HEK293 (cell line): ENCODE results near the gene FAM229B.

ENCODE experiments used
- BCL11B ChIP-seq: fragments of 450-650 bp; formaldehyde crosslinking; IDR thresholded peaks from 2 replicates; pipeline ENCODE4 v1.5.1; 2016; ENCODE audit warnings: low read depth, missing biosample characterization, missing genetic modification characterization
- ELK4 ChIP-seq: IDR thresholded peaks from 2 replicates; pipeline ENCODE4 v1.6.1; 2011; ENCODE audit warnings: mild to moderate bottlenecking, low read depth, low read length, borderline replicate concordance
- GLI4 ChIP-seq: fragments of 450-650 bp; formaldehyde crosslinking; IDR thresholded peaks from 2 replicates; pipeline ENCODE4 v1.5.1; 2016; ENCODE audit warnings: missing biosample characterization, missing genetic modification characterization
- KLF1 ChIP-seq: fragments of 450-650 bp; formaldehyde crosslinking; IDR thresholded peaks from 2 replicates; pipeline ENCODE4 v1.5.1; 2016; ENCODE audit warnings: missing biosample characterization, missing genetic modification characterization
- MZF1 ChIP-seq: fragments of 450-650 bp; formaldehyde crosslinking; IDR thresholded peaks from 2 replicates; pipeline ENCODE4 v1.5.1; 2017; ENCODE audit warnings: missing biosample characterization, missing genetic modification characterization, borderline replicate concordance
- OSR2 ChIP-seq: fragments of 450-650 bp; formaldehyde crosslinking; IDR thresholded peaks from 2 replicates; pipeline ENCODE4 v1.5.1; 2016; ENCODE audit warnings: missing biosample characterization, missing genetic modification characterization
- PRDM1 ChIP-seq: fragments of 450-650 bp; formaldehyde crosslinking; IDR thresholded peaks from 2 replicates; pipeline ENCODE4; 2016; ENCODE audit warnings: missing biosample characterization, missing genetic modification characterization
- PRDM2 ChIP-seq: fragments of 450-650 bp; formaldehyde crosslinking; IDR thresholded peaks from 2 replicates; pipeline ENCODE4 v1.5.1; 2016; ENCODE audit warnings: missing biosample characterization, missing genetic modification characterization, borderline replicate concordance
- REPIN1 ChIP-seq: fragments of 450-650 bp; formaldehyde crosslinking; IDR thresholded peaks from 2 replicates; pipeline ENCODE4 v1.5.1; 2017; ENCODE audit warnings: missing biosample characterization, missing genetic modification characterization, low read depth
- SCRT1 ChIP-seq: fragments of 450-650 bp; formaldehyde crosslinking; IDR thresholded peaks from 2 replicates; pipeline ENCODE4 v1.5.1; 2016; ENCODE audit warnings: missing biosample characterization, missing genetic modification characterization, borderline replicate concordance
- ZBTB20 ChIP-seq: fragments of 450-650 bp; formaldehyde crosslinking; IDR thresholded peaks from 2 replicates; pipeline ENCODE4 v1.5.1; 2016; ENCODE audit warnings: missing biosample characterization, missing genetic modification characterization
- ZFP37 ChIP-seq: fragments of 450-650 bp; formaldehyde crosslinking; IDR thresholded peaks from 2 replicates; pipeline ENCODE4 v1.5.1; 2016; ENCODE audit warnings: missing biosample characterization, missing genetic modification characterization
- ZNF114 ChIP-seq: fragments of 450-650 bp; formaldehyde crosslinking; IDR thresholded peaks from 2 replicates; pipeline ENCODE4 v1.5.0; 2017; ENCODE audit warnings: missing biosample characterization, missing genetic modification characterization
- ZNF16 ChIP-seq: fragments of 450-650 bp; formaldehyde crosslinking; IDR thresholded peaks from 2 replicates; pipeline ENCODE4 v1.5.1; 2016; ENCODE audit warnings: low read depth, missing biosample characterization, missing genetic modification characterization
- ZNF214 ChIP-seq: fragments of 450-650 bp; formaldehyde crosslinking; IDR thresholded peaks from 2 replicates; pipeline ENCODE4 v1.5.1; 2017; ENCODE audit warnings: missing biosample characterization, mild to moderate bottlenecking, missing genetic modification characterization, borderline replicate concordance
- ZNF280C ChIP-seq: fragments of 450-650 bp; formaldehyde crosslinking; IDR thresholded peaks from 2 replicates; pipeline ENCODE4 v1.5.1; 2016; ENCODE audit warnings: missing biosample characterization, missing genetic modification characterization
- ZNF292 ChIP-seq: fragments of 450-650 bp; formaldehyde crosslinking; IDR thresholded peaks from 2 replicates; pipeline ENCODE4 v1.5.1; 2016; ENCODE audit warnings: low read depth, missing biosample characterization, missing genetic modification characterization, borderline replicate concordance
- ZNF324 ChIP-seq: fragments of 450-650 bp; formaldehyde crosslinking; IDR thresholded peaks from 2 replicates; pipeline ENCODE4 v1.5.1; 2016; ENCODE audit warnings: missing biosample characterization, missing genetic modification characterization
- ZNF514 ChIP-seq: fragments of 450-650 bp; formaldehyde crosslinking; IDR thresholded peaks from 2 replicates; pipeline ENCODE4 v1.5.1; 2016; ENCODE audit warnings: missing biosample characterization, missing genetic modification characterization
- ZNF529 ChIP-seq: fragments of 450-650 bp; formaldehyde crosslinking; IDR thresholded peaks from 2 replicates; pipeline ENCODE4 v1.5.1; 2017; ENCODE audit warnings: missing genetic modification characterization, missing biosample characterization; ENCODE audit not compliant: insufficient replicate concordance
- ZNF530 ChIP-seq: fragments of 450-650 bp; formaldehyde crosslinking; IDR thresholded peaks from 2 replicates; pipeline ENCODE4 v1.5.1; 2016; ENCODE audit warnings: low read depth, missing biosample characterization, missing genetic modification characterization
- ZNF548 ChIP-seq: fragments of 450-650 bp; formaldehyde crosslinking; IDR thresholded peaks from 2 replicates; pipeline ENCODE4 v1.5.1; 2016; ENCODE audit warnings: missing biosample characterization, missing genetic modification characterization
- ZNF596 ChIP-seq: fragments of 450-650 bp; IDR thresholded peaks from 2 replicates; pipeline ENCODE4 v1.5.0; 2018; ENCODE audit warnings: missing biosample characterization, mild to moderate bottlenecking, missing genetic modification characterization, moderate library complexity
- ZNF645 ChIP-seq: fragments of 450-650 bp; formaldehyde crosslinking; IDR thresholded peaks from 2 replicates; pipeline ENCODE4; 2016; ENCODE audit warnings: missing biosample characterization, missing genetic modification characterization
- ZNF664 ChIP-seq: fragments of 450-650 bp; formaldehyde crosslinking; IDR thresholded peaks from 2 replicates; pipeline ENCODE4 v1.5.1; 2016; ENCODE audit warnings: missing biosample characterization, missing genetic modification characterization
- ZNF704 ChIP-seq: fragments of 450-650 bp; formaldehyde crosslinking; IDR thresholded peaks from 2 replicates; pipeline ENCODE4 v1.5.1; 2016; ENCODE audit warnings: missing biosample characterization, missing genetic modification characterization
- ZNF776 ChIP-seq: fragments of 450-650 bp; formaldehyde crosslinking; IDR thresholded peaks from 2 replicates; pipeline ENCODE4 v1.5.0; 2017; ENCODE audit warnings: missing biosample characterization, missing genetic modification characterization, borderline replicate concordance
- ZNF791 ChIP-seq: fragments of 450-650 bp; formaldehyde crosslinking; IDR thresholded peaks from 2 replicates; pipeline ENCODE4 v1.5.1; 2016; ENCODE audit warnings: missing biosample characterization, missing genetic modification characterization

The FAM229B gene

GRCh38 chr6:112043032-112044007 lies 44.1 kb upstream of the FAM229B start (continued):
- TF ChIP-seq ELK4, result no peak
- TF ChIP-seq GLI4 (tag by site-specific recombination), result no peak
- TF ChIP-seq KLF1 (tag by site-specific recombination), result no peak
- TF ChIP-seq ZNF16 (tag by site-specific recombination), result no peak
- TF ChIP-seq ZNF596 (tag by site-specific recombination), result 0 out of 2 replicates have a peak, but pooled peaks have one; percentile 24
- TF ChIP-seq PRDM2 (tag by site-specific recombination), result no peak
- no peak for TF ChIP-seq ZNF530 (tag by site-specific recombination)
- no peak for TF ChIP-seq ZNF704 (tag by site-specific recombination)
- no peak for TF ChIP-seq ZNF280C (tag by site-specific recombination)
- TF ChIP-seq ZNF214, result no peak
- no peak for TF ChIP-seq REPIN1
- TF ChIP-seq ZNF645 (tag by site-specific recombination), result no peak
- TF ChIP-seq ZNF292 (tag by site-specific recombination), result no peak
- TF ChIP-seq ZNF514 (tag by site-specific recombination), result no peak
- TF ChIP-seq ZFP37, result 0 out of 2 replicates have a peak, but pooled peaks have one; percentile 16
- TF ChIP-seq ZNF664, result no peak
- peak; percentile 98 for TF ChIP-seq ZBTB20
- TF ChIP-seq ZNF114, result no peak
- TF ChIP-seq ZNF548, result no peak
- no peak for TF ChIP-seq OSR2
- no peak for TF ChIP-seq PRDM1 (tag by site-specific recombination)
- 0 out of 2 replicates have a peak, but pooled peaks have one; percentile 1 for TF ChIP-seq ZNF324 (tag by site-specific recombination)
- no peak for TF ChIP-seq BCL11B (tag by site-specific recombination)
- no peak for TF ChIP-seq SCRT1
- no peak for TF ChIP-seq ZNF791
- TF ChIP-seq ZNF529 (tag by site-specific recombination), result no peak
- TF ChIP-seq ZNF776 (tag by site-specific recombination), result no peak
- TF ChIP-seq MZF1 (tag by site-specific recombination), result no peak
